ENCODE results near the gene C1QL1. TPM values are rescaled to one million over a fixed set of nuclear protein-coding genes. Genes with fewer than 3 reads are reported as not detected.

The C1QL1 gene
- polyA plus RNA-seq, 1 experiment: 1.9 TPM

DNA sequence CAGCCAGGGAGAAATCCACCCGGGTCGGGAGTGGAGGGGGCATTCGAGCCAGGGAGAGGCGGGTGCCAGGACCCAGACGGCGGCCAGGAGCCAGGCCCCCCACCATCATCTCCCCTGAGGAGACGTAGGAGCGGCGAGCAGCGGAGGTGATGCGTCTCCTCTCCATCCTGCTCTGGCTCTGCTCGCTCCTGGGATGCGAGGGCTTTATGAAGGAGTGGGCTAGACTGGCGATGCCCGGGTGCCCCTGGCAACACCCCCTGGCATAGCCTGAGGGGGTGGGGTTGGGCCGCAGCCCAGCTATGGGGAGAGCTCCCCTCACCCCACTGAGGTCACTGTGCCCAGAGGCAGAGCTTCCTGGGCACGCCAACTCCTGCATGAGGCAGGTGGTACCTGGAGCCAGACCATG, 52.8 kb downstream of the C1QL1 start, which contains the start of gene GFAP:
GFAP (minus strand) TSS at position 180 of the 406 bp plus-strand sequence; CDS start at position 166, 14 bp downstream.
- no peak for DNase-seq (ENCODE audit: low read depth, low spot score)
- Histone ChIP-seq H3K9me3 (ENCODE audit: control insufficient read depth, insufficient read depth, low read length) (no peaks in the 10 kb centered on the region; the same call in 1 of the 2 replicates), H3K27me3 (ENCODE audit: control insufficient read depth, insufficient read depth, low read length) (peaks cover 12% of the 10 kb centered on the region), H3K4me3 (ENCODE audit: low read depth, low read length) (no peak within 1 kb of the TSS), H3K27ac (ENCODE audit: low read depth, low read length) (no peak within 1 kb of the TSS)
- ChIA-PET POLR2A (no interaction called here), CTCF (interaction anchor here (0.9 kb wide), 1 partner anchor 220 kb away, joined by 3 read pairs; the partner anchor contains the start of gene ACBD4)
- TF ChIP-seq, protein P1, sequence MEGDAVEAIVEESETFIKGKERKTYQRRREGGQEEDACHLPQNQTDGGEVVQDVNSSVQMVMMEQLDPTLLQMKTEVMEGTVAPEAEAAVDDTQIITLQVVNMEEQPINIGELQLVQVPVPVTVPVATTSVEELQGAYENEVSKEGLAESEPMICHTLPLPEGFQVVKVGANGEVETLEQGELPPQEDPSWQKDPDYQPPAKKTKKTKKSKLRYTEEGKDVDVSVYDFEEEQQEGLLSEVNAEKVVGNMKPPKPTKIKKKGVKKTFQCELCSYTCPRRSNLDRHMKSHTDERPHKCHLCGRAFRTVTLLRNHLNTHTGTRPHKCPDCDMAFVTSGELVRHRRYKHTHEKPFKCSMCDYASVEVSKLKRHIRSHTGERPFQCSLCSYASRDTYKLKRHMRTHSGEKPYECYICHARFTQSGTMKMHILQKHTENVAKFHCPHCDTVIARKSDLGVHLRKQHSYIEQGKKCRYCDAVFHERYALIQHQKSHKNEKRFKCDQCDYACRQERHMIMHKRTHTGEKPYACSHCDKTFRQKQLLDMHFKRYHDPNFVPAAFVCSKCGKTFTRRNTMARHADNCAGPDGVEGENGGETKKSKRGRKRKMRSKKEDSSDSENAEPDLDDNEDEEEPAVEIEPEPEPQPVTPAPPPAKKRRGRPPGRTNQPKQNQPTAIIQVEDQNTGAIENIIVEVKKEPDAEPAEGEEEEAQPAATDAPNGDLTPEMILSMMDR (IDR thresholded peaks at IDR 0.05; ENCODE audit: low read depth, low read length): no peak

DNA sequence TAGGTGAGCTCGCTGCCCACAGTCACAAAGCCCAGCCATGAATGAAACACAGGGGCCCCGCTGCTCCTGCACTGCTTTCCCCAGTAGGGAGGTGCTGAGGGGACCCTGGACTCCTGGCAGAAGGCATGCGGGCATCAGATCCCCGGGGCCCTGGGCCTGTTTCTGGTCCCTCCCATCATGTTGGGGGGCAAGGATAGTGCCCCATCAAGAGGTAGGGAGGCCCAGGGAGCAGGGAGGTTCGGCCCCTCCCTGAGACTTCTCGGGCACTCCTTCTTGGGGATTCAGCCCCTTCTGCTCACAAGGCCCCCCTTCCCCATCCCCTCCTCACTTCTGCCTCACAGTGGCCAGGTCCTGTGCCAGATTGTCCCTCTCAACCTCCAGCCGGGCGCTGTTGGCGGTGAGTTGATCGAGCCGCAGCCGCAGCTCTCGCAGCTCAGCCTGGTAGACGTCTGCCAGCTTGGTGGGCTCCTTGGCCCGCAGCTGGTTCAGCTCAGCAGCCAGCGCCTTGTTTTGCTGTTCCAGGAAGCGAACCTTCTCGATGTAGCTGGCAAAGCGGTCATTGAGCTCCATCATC, 53.3 kb downstream of the C1QL1 start:
- POLR2A ChIA-PET: interaction anchor here (0.6 kb wide), 1 partner anchor 279 kb away, joined by 3 read pairs; no protein-coding TSS in a partner anchor
- CTCF ChIA-PET: interaction anchor here (0.9 kb wide), 1 partner anchor 221 kb away, joined by 3 read pairs; the partner anchor contains the start of gene ACBD4
- TF ChIP-seq, protein P1 (IDR thresholded peaks at IDR 0.05; ENCODE audit: low read depth, low read length): no peak
- Histone ChIP-seq H3K4me3 (ENCODE audit: low read depth, low read length) (no peak overlapping the region), H3K27ac (ENCODE audit: low read depth, low read length) (no peak overlapping the region), H3K9me3 (ENCODE audit: control insufficient read depth, insufficient read depth, low read length) (no peaks in the 10 kb centered on the region; the same call in 1 of the 2 replicates), H3K27me3 (ENCODE audit: control insufficient read depth, insufficient read depth, low read length) (peaks cover 12% of the 10 kb centered on the region)
- DNase-seq (ENCODE audit: low read depth, low spot score): no peak

DNA sequence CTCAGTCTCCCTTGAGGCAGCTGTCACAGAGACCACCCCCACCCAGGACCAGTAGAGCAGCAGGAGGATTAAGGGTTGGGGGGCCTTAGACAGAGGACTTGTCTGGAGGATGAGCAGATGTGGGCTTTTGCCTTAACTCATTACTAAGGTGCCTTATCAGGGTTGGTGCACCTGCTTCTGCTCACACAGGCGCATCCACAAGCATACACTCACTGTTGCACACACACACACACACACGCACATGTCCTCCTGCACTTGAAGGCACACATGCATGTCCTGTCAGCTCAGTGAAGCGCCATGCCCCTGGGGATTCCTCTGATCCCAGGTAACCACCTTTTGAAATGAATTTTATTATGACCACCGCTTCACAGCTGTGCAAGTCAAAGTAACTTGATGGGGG, 54.0 kb downstream of the C1QL1 start:
- POLR2A ChIA-PET: interaction anchor here (0.6 kb wide), 1 partner anchor 175 kb away, joined by 3 read pairs; no protein-coding TSS in a partner anchor
- no peaks in the 10 kb centered on the region; the same call in 1 of the 2 replicates for H3K9me3 ChIP-seq (ENCODE audit: control insufficient read depth, insufficient read depth, low read length)
- TF ChIP-seq, protein P1 (IDR thresholded peaks at IDR 0.05; ENCODE audit: low read depth, low read length): no peak
- CTCF ChIA-PET: interaction anchor here (0.7 to 0.9 kb wide), 2 partner anchors 136 to 221 kb away, joined by 3 to 4 read pairs; partner anchors contain the start of gene ACBD4
- no peak overlapping the region for H3K4me3 ChIP-seq (ENCODE audit: low read depth, low read length)
- H3K27ac ChIP-seq (ENCODE audit: low read depth, low read length): no peak overlapping the region
- H3K27me3 ChIP-seq (ENCODE audit: control insufficient read depth, insufficient read depth, low read length): peaks cover 12% of the 10 kb centered on the region
- no peak for DNase-seq (ENCODE audit: low read depth, low spot score)

DNA sequence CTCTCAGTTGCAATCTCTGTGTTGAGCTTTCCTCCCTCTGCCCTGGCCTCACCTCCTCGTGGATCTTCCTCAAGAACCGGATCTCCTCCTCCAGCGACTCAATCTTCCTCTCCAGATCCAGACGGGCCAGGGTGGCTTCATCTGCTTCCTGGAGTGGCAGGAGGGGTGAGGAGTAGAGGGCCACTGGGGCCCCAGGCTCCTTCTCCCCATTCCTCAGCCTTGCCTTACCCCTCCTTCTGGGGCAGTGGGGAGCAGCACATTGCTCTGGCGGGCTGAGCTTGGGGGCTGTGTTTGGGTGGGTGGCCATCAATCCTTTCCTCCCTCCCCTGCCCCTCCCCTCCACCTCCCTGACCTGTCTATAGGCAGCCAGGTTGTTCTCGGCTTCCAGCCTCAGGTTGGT, 54.4 kb downstream of the C1QL1 start:
- POLR2A ChIA-PET: interaction anchor here (0.6 kb wide), 1 partner anchor 174 kb away, joined by 3 read pairs; no protein-coding TSS in a partner anchor
- TF ChIP-seq, protein P1 (IDR thresholded peaks at IDR 0.05; ENCODE audit: low read depth, low read length): no peak
- H3K27me3 ChIP-seq (ENCODE audit: control insufficient read depth, insufficient read depth, low read length): peaks cover 12% of the 10 kb centered on the region
- no peak overlapping the region for H3K4me3 ChIP-seq (ENCODE audit: low read depth, low read length)
- H3K9me3 ChIP-seq (ENCODE audit: control insufficient read depth, insufficient read depth, low read length): no peaks in the 10 kb centered on the region; the same call in 1 of the 2 replicates
- no peak overlapping the region for H3K27ac ChIP-seq (ENCODE audit: low read depth, low read length)
- DNase-seq (ENCODE audit: low read depth, low spot score): no peak
- CTCF ChIA-PET: interaction anchor here (0.7 to 1.1 kb wide), 2 partner anchors 107 to 136 kb away, joined by 4 to 5 read pairs; no protein-coding TSS in a partner anchor
